NCI-H146 (cell line): Measurements from ENCODE around the gene PTPN1.
A peak's percentile ranks its signal among the peaks of the same experiment; 100 is the strongest.

Experiments used
- DNase-seq: peaks from one replicate; lab custom pipeline; 2025; lab: John Stamatoyannopoulos, UW

Gene PTPN1

GRCh38 chr20:50513169-50514034 is 3.2 kb downstream of the PTPN1 start:
- DNase-seq = no peak

- no peak for DNase-seq
These were observed 3.8 kb downstream of the PTPN1 start for GRCh38 chr20:50514035-50514337.

- no peak for DNase-seq
These were observed 4.6 kb downstream of the PTPN1 start for GRCh38 chr20:50514750-50515149.

- DNase-seq = no peak
These were observed 5.4 kb downstream of the PTPN1 start for GRCh38 chr20:50515471-50516106.

GRCh38 chr20:50516180-50516934 is 6.2 kb downstream of the PTPN1 start:
- DNase-seq = no peak

GRCh38 chr20:50516935-50517816 is 7.0 kb downstream of the PTPN1 start:
- no peak for DNase-seq

- no peak for DNase-seq
These were observed 7.6 kb downstream of the PTPN1 start for GRCh38 chr20:50517817-50518154.

- no peak for DNase-seq
These were observed 8.1 kb downstream of the PTPN1 start for GRCh38 chr20:50518270-50518721.

- DNase-seq = no peak
These were observed 9.0 kb downstream of the PTPN1 start for GRCh38 chr20:50519036-50519762.

- DNase-seq = no peak
These were observed 10.2 kb downstream of the PTPN1 start for GRCh38 chr20:50520222-50520880.

GRCh38 chr20:50521221-50522052 is 11.3 kb downstream of the PTPN1 start:
- DNase-seq = peak; percentile 48

- no peak for DNase-seq
These were observed 12.0 kb downstream of the PTPN1 start for GRCh38 chr20:50522053-50522674.

GRCh38 chr20:50523552-50524167 is 13.5 kb downstream of the PTPN1 start:
- no peak for DNase-seq

- DNase-seq = no peak
These were observed 15.5 kb downstream of the PTPN1 start for GRCh38 chr20:50525681-50526080.

GRCh38 chr20:50526403-50526989 is 16.3 kb downstream of the PTPN1 start:
- no peak for DNase-seq

- no peak for DNase-seq
These were observed 17.0 kb downstream of the PTPN1 start for GRCh38 chr20:50527068-50527605.

- no peak for DNase-seq
These were observed 17.9 kb downstream of the PTPN1 start for GRCh38 chr20:50528129-50528528.

GRCh38 chr20:50528804-50529351 is 18.7 kb downstream of the PTPN1 start:
- DNase-seq = no peak
